Cerebellar cortex (tissue), 1 donor: ENCODE measurements around the gene GRPEL2.
"Not testable (repeated sequence)": the region's sequence is repeated elsewhere in the genome, so short reads cannot be mapped to it uniquely, and the experiment has no call there.

Source experiments
- DNase-seq: peaks from one replicate; pipeline ENCODE4 v3.0.0-alpha.2; 2015; ENCODE audit warnings: low spot score

GRPEL2 gene

GRCh38 chr5:149398747-149399266, 53.5 kb downstream of the GRPEL2 start:
- not testable (repeated sequence) for DNase-seq

- DNase-seq: no peak
These were observed 54.5 kb downstream of the GRPEL2 start for GRCh38 chr5:149399775-149400174.

- no peak for DNase-seq
These were observed 55.0 kb downstream of the GRPEL2 start for GRCh38 chr5:149400304-149400703.

GRCh38 chr5:149401051-149401450, 55.8 kb downstream of the GRPEL2 start:
- no peak for DNase-seq

- DNase-seq: no peak
These were observed 57.0 kb downstream of the GRPEL2 start for GRCh38 chr5:149402291-149402690.
